K562 (cell line): ENCODE data around the gene TSPAN14. TPM values are rescaled to one million over a fixed set of nuclear protein-coding genes. Genes with fewer than 3 reads are reported as not detected.
A peak's percentile ranks its signal among the peaks of the same experiment; 100 is the strongest.

Experiments
- ATAC-seq: fragments of 200-7000 bp; cut with Tn5 transposase; 3 replicates; pipeline ENCODE4 v1.9.1; 2020; ENCODE audit warnings: moderate library complexity
- BruUV-seq: library from RNA; stranded (reverse); fragments of 400-500 nt; replicated peaks from 2 replicates; lab custom pipeline; 2021; lab: Mats Ljungman, UMichigan
- CTCF ChIA-PET: fragments of 300-600 bp; formaldehyde crosslinking; extraction: SDS; loops from one replicate; lab custom pipeline; 2021; ENCODE audit warnings: low intra/inter-chr PET ratio; lab: Yijun Ruan, JAX
- POLR2A ChIA-PET: fragments of 300-600, 350-650 bp; sonication (Branson Sonifier 250); formaldehyde crosslinking; extraction: SDS; loops from one replicate; lab custom pipeline; 2021; ENCODE audit warnings: antibody characterized with exemption, inconsistent platforms; lab: Yijun Ruan, JAX
- DNase-seq, 4 experiments: peaks; one replicate each; pipeline versions ENCODE4 v3.0.0 to v3.0.0-alpha.2; 2011 to 2018; ENCODE audit warnings: low spot score in 3 of 4, mixed read lengths in 3 of 4; ENCODE audit errors: extremely low read depth in 1 of 4
- FAIRE-seq: peaks from 2 replicates; lab custom pipeline; 2011; peaks lifted over from hg19 to GRCh38; lab: Jason Lieb, UNC
- H2AFZ ChIP-seq: 2 replicates; pipeline ENCODE4 v1.6.0; 2011; ENCODE audit warnings: low read depth, low read length, control low read depth, inconsistent platforms
- H3K27ac ChIP-seq: fragments of 200-600 bp; 3 replicates; pipeline ENCODE4 v1.8.0; 2011; ENCODE audit warnings: low read depth, mild to moderate bottlenecking, control low read depth, inconsistent platforms, low read length, moderate library complexity, mixed read lengths; ENCODE audit errors: extremely low read depth
- H3K27me3 ChIP-seq, 2 experiments: fragments of 300-600 bp in 1 of 2; 2 replicates in 1 of 2; 3 replicates in 1 of 2; pipeline versions ENCODE4 v1.6.0 to v1.8.0; 2011; ENCODE audit warnings: inconsistent platforms in 2 of 2, low read length in 2 of 2, mild to moderate bottlenecking in 1 of 2, mixed read lengths in 1 of 2, moderate library complexity in 1 of 2; ENCODE audit not compliant: control insufficient read depth in 2 of 2, insufficient read depth in 2 of 2
- H3K36me3 ChIP-seq: fragments of 300-600 bp; 3 replicates; pipeline ENCODE4 v1.8.0; 2011; ENCODE audit warnings: mild to moderate bottlenecking, low read length, inconsistent platforms; ENCODE audit not compliant: control insufficient read depth, insufficient read depth
- H3K4me1 ChIP-seq, 2 experiments: fragments of 200-600 bp in 1 of 2; replicated peaks in 1 of 2; 2 replicates in 1 of 2; 3 replicates in 1 of 2; pipeline versions ENCODE4 v1.5.1 to v1.8.0; 2011; ENCODE audit warnings: inconsistent platforms in 2 of 2, low read length in 2 of 2, mild to moderate bottlenecking in 1 of 2, mixed read lengths in 1 of 2, moderate library complexity in 1 of 2; ENCODE audit not compliant: control insufficient read depth in 2 of 2, insufficient read depth in 2 of 2
- H3K4me2 ChIP-seq: 2 replicates; pipeline ENCODE4 v1.6.1; 2011; ENCODE audit warnings: low read length, control low read depth, inconsistent platforms, mixed read lengths; ENCODE audit not compliant: insufficient read depth
- H3K4me3 ChIP-seq: fragments of 200-600 bp; sonication (generic), shearing (Covaris generic); 2 replicates; pipeline ENCODE4 v1.5.1; 2016; ENCODE audit warnings: control low read depth, inconsistent platforms
- H3K79me2 ChIP-seq: fragments of 200-600 bp; 3 replicates; pipeline ENCODE4 v1.8.0; 2011; ENCODE audit warnings: low read length, inconsistent platforms; ENCODE audit not compliant: control insufficient read depth, insufficient read depth
- H3K9ac ChIP-seq, 2 experiments: 2 replicates each; pipeline versions ENCODE4 v1.6.0 to v1.6.1; 2011; ENCODE audit warnings: low read depth in 2 of 2, low read length in 2 of 2, control low read depth in 1 of 2, inconsistent platforms in 1 of 2, mild to moderate bottlenecking in 1 of 2, mixed read lengths in 1 of 2; ENCODE audit not compliant: insufficient read depth in 1 of 2
- H3K9me1 ChIP-seq: one replicate; pipeline ENCODE4 v1.6.0; 2011; ENCODE audit warnings: inconsistent platforms, mild to moderate bottlenecking, low read length, moderate library complexity; ENCODE audit not compliant: control insufficient read depth, insufficient read depth
- H3K9me3 ChIP-seq: replicated peaks from 2 replicates; pipeline ENCODE4 v1.5.1; 2011; ENCODE audit warnings: low read depth, low read length, inconsistent platforms; ENCODE audit not compliant: control insufficient read depth, insufficient read depth
- H4K20me1 ChIP-seq: replicated peaks from 2 replicates; pipeline ENCODE4 v1.6.1; 2011; ENCODE audit warnings: low read length, inconsistent platforms, mixed read lengths; ENCODE audit not compliant: control insufficient read depth, insufficient read depth
- ARID1B ChIP-seq: fragments of 450-650 bp; IDR thresholded peaks from 2 replicates; pipeline ENCODE4 v1.6.1; 2016; ENCODE audit warnings: antibody characterized with exemption, mild to moderate bottlenecking, inconsistent platforms
- C11orf30 ChIP-seq: fragments of 450-650 bp; IDR thresholded peaks from 2 replicates; pipeline ENCODE4 v1.6.1; 2016; ENCODE audit warnings: low read depth, mild to moderate bottlenecking
- CBX3 ChIP-seq, 2 experiments: IDR thresholded peaks; 1 replicate in 1 of 2; 2 replicates in 1 of 2; pipeline ENCODE4 v1.6.1; 2012; ENCODE audit warnings: inconsistent platforms in 2 of 2, low read length in 2 of 2, borderline replicate concordance in 1 of 2, control low read depth in 1 of 2
- CC2D1A ChIP-seq: fragments of 450-650 bp; IDR thresholded peaks from 2 replicates; pipeline ENCODE4 v1.6.1; 2017; ENCODE audit warnings: mild to moderate bottlenecking
- CTBP1 ChIP-seq: fragments of 450-650 bp; IDR thresholded peaks from 2 replicates; pipeline ENCODE4 v1.6.1; 2016; ENCODE audit warnings: borderline replicate concordance
- DACH1 ChIP-seq: fragments of 450-650 bp; IDR thresholded peaks from 2 replicates; pipeline ENCODE4 v1.6.1; 2018; ENCODE audit not compliant: partially characterized antibody
- FOSL1 ChIP-seq: fragments of 200-800 bp; sonication (Bioruptor generic); conservative IDR thresholded peaks from 2 replicates; pipeline ENCODE4 v1.6.1; 2016; ENCODE audit warnings: missing genetic modification characterization, missing compliant biosample characterization
- FOXK2 ChIP-seq, 2 experiments: fragments of 450-650 bp; IDR thresholded peaks in 1 of 2; conservative IDR thresholded peaks in 1 of 2; 2 replicates each; pipeline ENCODE4 v1.6.1; 2016; ENCODE audit warnings: low read depth in 2 of 2, mild to moderate bottlenecking in 1 of 2
- JUN ChIP-seq, 2 experiments: sonication (generic) in 1 of 2; formaldehyde crosslinking in 1 of 2; IDR thresholded peaks; 2 replicates each; pipeline versions ENCODE4 v1.6.1 to v1.8.0; 2012 to 2022; ENCODE audit warnings: borderline replicate concordance in 2 of 2, mild to moderate bottlenecking in 2 of 2, improper control_type of control experiment in 1 of 2, low read depth in 1 of 2, low read length in 1 of 2, missing genetic modification reagents in 1 of 2
- MAFF ChIP-seq: IDR thresholded peaks from 2 replicates; pipeline ENCODE4 v1.6.1; 2012; ENCODE audit warnings: low read length, improper control_type of control experiment
- MAFK ChIP-seq: IDR thresholded peaks from 2 replicates; pipeline ENCODE4 v1.6.1; 2011; ENCODE audit warnings: low read length, improper control_type of control experiment
- NFATC3 ChIP-seq: fragments of 450-650 bp; IDR thresholded peaks from 2 replicates; pipeline ENCODE4 v1.6.1; 2017; ENCODE audit warnings: mild to moderate bottlenecking
- NFE2 ChIP-seq: IDR thresholded peaks from 2 replicates; pipeline ENCODE4 v1.6.1; 2014; ENCODE audit warnings: antibody characterized with exemption, low read depth
- SAFB ChIP-seq: fragments of 200-400 bp; formaldehyde crosslinking; IDR thresholded peaks from 2 replicates; pipeline ENCODE4 v1.6.1; 2017; ENCODE audit warnings: low read depth, low read length, borderline replicate concordance
- SMARCC2 ChIP-seq: fragments of 450-650 bp; IDR thresholded peaks from 2 replicates; pipeline ENCODE4 v1.6.1; 2017; ENCODE audit warnings: antibody characterized with exemption, moderate library complexity, mild to moderate bottlenecking, low read depth
- TAF9B ChIP-seq: fragments of 450-650 bp; IDR thresholded peaks from 2 replicates; pipeline ENCODE4 v1.6.1; 2018; ENCODE audit warnings: mild to moderate bottlenecking; ENCODE audit not compliant: partially characterized antibody
- TBL1XR1 ChIP-seq, 2 experiments: IDR thresholded peaks; 2 replicates each; pipeline ENCODE4 v1.6.1; 2012; ENCODE audit warnings: improper control_type of control experiment in 2 of 2, low read length in 2 of 2, mild to moderate bottlenecking in 1 of 2
- ZNF41 ChIP-seq: fragments of 250-450 bp; sonication (Bioruptor Pico); conservative IDR thresholded peaks from 2 replicates; pipeline ENCODE4 v1.4.0; 2020; ENCODE audit warnings: mild to moderate bottlenecking
- WGBS: fragments of 100-300 bp; shearing (Covaris generic); methylation state at CpG from one replicate; pipeline ENCODE4 v1.1.6; 2016; ENCODE audit warnings: low coverage, mixed read lengths; ENCODE audit not compliant: insufficient coverage; ENCODE audit errors: missing lambda C conversion rate; 5-methylcytosine and 5-hydroxymethylcytosine counted together
- in situ Hi-C: fragments of 300-500 bp; cut with MboI; formaldehyde crosslinking; loops from 4 replicates; pipeline ENCODE4 v1.15.0; 2018; ENCODE audit warnings: inconsistent platforms, mixed read lengths
- intact Hi-C: fragments of 100-400 bp; cut with micrococcal nuclease; formaldehyde crosslinking; loops from 2 replicates; pipeline ENCODE4 v1.14.2; 2022
- polyA plus RNA-seq, 8 experiments: library from polyadenylated mRNA; depleted of rRNA in 4 of 8; stranded (reverse) in 5 of 8; unstranded in 3 of 8; fragments of >200 nt; fragmentation: Nextera tagmentation in 2 of 8; fragmentation: Illumina TruSeq in 1 of 8; extraction: Ambion mirVana in 2 of 8; extraction: Trizol in 1 of 8; gene quantifications; 2 replicates each; pipeline versions ENCODE4 v1.2.1 to v1.2.3, GENCODE V29; 2011 to 2014; ENCODE audit warnings: inconsistent platforms in 1 of 8, missing spikeins in 1 of 8
- total RNA-seq, 7 experiments: library from RNA; depleted of rRNA in 6 of 7; stranded (reverse); fragments of >200 nt in 6 of 7; fragmentation: Illumina TruSeq in 2 of 7; extraction: Trizol in 2 of 7; gene quantifications; 2 replicates each; pipeline versions ENCODE4 v1.2.1 to v1.2.3, GENCODE V29; 2011 to 2021; ENCODE audit warnings: low replicate concordance in 1 of 7

Gene TSPAN14
- total and polyA plus RNA-seq, 9 of the 15 experiments (the other 6 are each of a cell fraction or from before 2014, with no cell fraction given), result 5.8 to 92.9 (median 23.3) TPM

GRCh38 chr10:80476685-80477084, 22.6 kb downstream of the TSPAN14 start:
- no peak for ATAC-seq
- intact Hi-C loops, result no loop called here
- ChIA-PET POLR2A (interaction anchor here (1.0 to 3.0 kb wide), 2 partner anchors 9 to 17 kb away, joined by 5 to 19 read pairs; no protein-coding TSS in a partner anchor), CTCF (no interaction called here)
- TF ChIP-seq CTBP1, result no peak
- TF ChIP-seq ZNF41 (CRISPR knock-in tag), result no peak
- no peak for TF ChIP-seq FOXK2 (conservative IDR thresholded peaks at IDR 0.05 in 1 of 2, IDR thresholded peaks at IDR 0.05 in 1 of 2; ENCODE audit: low read depth in 2 of 2)
- TF ChIP-seq NFATC3, result no peak
- Histone ChIP-seq H3K4me2 (no peak overlapping the region), H2AFZ (no peak overlapping the region), H3K9me3 (no peaks in the 10 kb centered on the region), H3K4me3 (no peak overlapping the region), H3K9ac (peak overlapping the region in 1 of 2 experiments; percentile 70; a peak in 1 of 4 replicates), H4K20me1 (0 out of 2 replicates have a peak, but pooled peaks cover 7% of the 10 kb centered on the region), H3K9me1 (no peaks in the 10 kb centered on the region), H3K79me2 (peaks cover 79% of the 10 kb centered on the region), H3K27ac (no peak overlapping the region; the same call in 2 of the 3 replicates), H3K27me3 (no peaks in the 10 kb centered on the region), H3K36me3 (peaks cover 43% of the 10 kb centered on the region), H3K4me1 (peaks cover 13 to 20% of the 10 kb centered on the region in 2 experiments; a peak in 4 of 5 replicates)
- WGBS, result 90% methylated on average over 1 of the region's 1 CpG
- DNase-seq, result no peak
- BruUV-seq, result no TSS peak
- FAIRE-seq, result no peak
- in situ Hi-C loops, result no loop called here

- H3K4me1 ChIP-seq, result peaks cover 13 to 20% of the 10 kb centered on the region in 2 experiments; a peak in 4 of 5 replicates
- TF ChIP-seq FOSL1, result peak; percentile 95
- 0 out of 4 replicates have a peak, but pooled peaks of 1 of the 2 experiments have one; percentile 20 for TF ChIP-seq TBL1XR1 (IDR thresholded peaks at IDR 0.05; ENCODE audit: low read length in 2 of 2)
- peak; percentile 64 for TF ChIP-seq DACH1
- no peak for TF ChIP-seq FOXK2 (conservative IDR thresholded peaks at IDR 0.05 in 1 of 2, IDR thresholded peaks at IDR 0.05 in 1 of 2; ENCODE audit: low read depth in 2 of 2)
- TF ChIP-seq ARID1B, result peak; percentile 68
- peak; percentile 78 for TF ChIP-seq JUN (IDR thresholded peaks at IDR 0.05; ENCODE audit: borderline replicate concordance, low read depth, low read length)
- TF ChIP-seq JUN (CRISPR knock-in tag; IDR thresholded peaks at IDR 0.05; ENCODE audit: borderline replicate concordance), result no peak
- peak; percentile 74 for TF ChIP-seq C11orf30
- TF ChIP-seq CBX3 (IDR thresholded peaks at IDR 0.05; ENCODE audit: borderline replicate concordance in 1 of 2, low read length in 2 of 2), result peak in 1 of 2 experiments; percentile 25; a peak in 1 of 3 replicates
- TF ChIP-seq TAF9B, result peak; percentile 30
- TF ChIP-seq CC2D1A, result no peak
- peak; percentile 77 for TF ChIP-seq MAFK
- peak; percentile 47; the same call in 1 of the 2 replicates for TF ChIP-seq MAFF
- peak; percentile 39; the same call in 1 of the 2 replicates for TF ChIP-seq SMARCC2
- TF ChIP-seq NFE2, result peak; percentile 76
- TF ChIP-seq SAFB, result no peak
Measured at GRCh38 chr10:80477813-80478212, 23.7 kb downstream of the TSPAN14 start.

More at GRCh38 chr10:80477813-80478212, 23.7 kb downstream of the TSPAN14 start:
- Histone ChIP-seq H3K27ac (no peak overlapping the region), H3K4me3 (no peak overlapping the region), H3K4me2 (no peak overlapping the region), H3K9me1 (no peaks in the 10 kb centered on the region), H3K36me3 (peaks cover 33% of the 10 kb centered on the region), H3K79me2 (peaks cover 73% of the 10 kb centered on the region), H2AFZ (no peak overlapping the region), H3K9me3 (no peaks in the 10 kb centered on the region), H3K27me3 (no peaks in the 10 kb centered on the region), H3K9ac (no peak overlapping the region), H4K20me1 (0 out of 2 replicates have a peak, but pooled peaks cover 4% of the 10 kb centered on the region)
- DNase-seq (peak in 2 of 4 experiments; percentile 58 to 62), FAIRE-seq (peak; percentile 88), ATAC-seq (peak; percentile 71)
- in situ Hi-C loops, result no loop called here
- ChIA-PET POLR2A (interaction anchor here (0.6 to 3.0 kb wide), 6 partner anchors 10 to 84 kb away, joined by 3 to 19 read pairs (median 4); no protein-coding TSS in a partner anchor), CTCF (no interaction called here)
- no TSS peak for BruUV-seq
- 34% methylated on average over 2 of the region's 2 CpGs for WGBS
- intact Hi-C loops, result no loop called here
